DOHH2 (cell line): ENCODE data around the gene NSD2.

Experiments used
- H3F3A ChIP-seq: fragments of 200-600 bp; sonication (generic), shearing (Covaris generic); 2 replicates; pipeline ENCODE4 v1.6.0; 2016; ENCODE audit warnings: antibody characterized with exemption, mild to moderate bottlenecking; ENCODE audit not compliant: control insufficient read depth, insufficient read depth
- H3K27ac ChIP-seq: fragments of 200-600 bp; sonication (generic); 2 replicates; pipeline ENCODE4 v1.5.1; 2014; ENCODE audit warnings: low read depth, mild to moderate bottlenecking, low read length, moderate library complexity
- H3K27me3 ChIP-seq: fragments of 200-600 bp; sonication (generic); 2 replicates; pipeline ENCODE4 v1.6.1; 2014; ENCODE audit warnings: mild to moderate bottlenecking, low read length, mixed read lengths; ENCODE audit not compliant: control insufficient read depth
- H3K36me3 ChIP-seq: fragments of 200-600 bp; sonication (generic); 2 replicates; pipeline ENCODE4 v1.6.1; 2014; ENCODE audit warnings: mild to moderate bottlenecking, low read length, moderate library complexity, mixed read lengths; ENCODE audit not compliant: control insufficient read depth
- H3K4me1 ChIP-seq: fragments of 200-600 bp; sonication (generic); 2 replicates; pipeline ENCODE4 v1.6.1; 2014; ENCODE audit warnings: mild to moderate bottlenecking, low read length, mixed read lengths; ENCODE audit not compliant: control insufficient read depth
- H3K4me2 ChIP-seq: fragments of 200-600 bp; sonication (generic); 2 replicates; pipeline ENCODE4 v1.6.0; 2014; ENCODE audit warnings: mild to moderate bottlenecking, low read length, moderate library complexity
- H3K4me3 ChIP-seq: fragments of 200-600 bp; sonication (generic); 2 replicates; pipeline ENCODE4 v1.5.1; 2014; ENCODE audit warnings: mild to moderate bottlenecking, low read length, mixed read lengths
- H3K79me2 ChIP-seq: fragments of 200-600 bp; sonication (generic); 2 replicates; pipeline ENCODE4 v1.6.1; 2014; ENCODE audit warnings: mild to moderate bottlenecking, low read length, mixed read lengths; ENCODE audit not compliant: control insufficient read depth
- H3K9me2 ChIP-seq: fragments of 200-600 bp; sonication (generic); replicated peaks from 2 replicates; pipeline ENCODE4 v1.6.1; 2014; ENCODE audit warnings: mild to moderate bottlenecking, low read length, mixed read lengths; ENCODE audit not compliant: control insufficient read depth
- H3K9me3 ChIP-seq: fragments of 200-600 bp; sonication (generic); 2 replicates; pipeline ENCODE4 v1.6.1; 2014; ENCODE audit warnings: antibody characterized with exemption, low read length, mixed read lengths; ENCODE audit not compliant: control insufficient read depth, insufficient read depth
- H4K20me1 ChIP-seq: fragments of 200-600 bp; sonication (generic); 2 replicates; pipeline ENCODE4 v1.6.0; 2014; ENCODE audit warnings: low read depth, mild to moderate bottlenecking, antibody characterized with exemption, low read length, moderate library complexity; ENCODE audit not compliant: control insufficient read depth, insufficient read depth
- CTCF ChIP-seq: fragments of 200-600 bp; sonication (generic); IDR thresholded peaks from one replicate; pipeline ENCODE4 v1.5.1; 2014; ENCODE audit warnings: antibody characterized with exemption, mild to moderate bottlenecking, low read depth, low read length; ENCODE audit not compliant: poor library complexity, severe bottlenecking
- EZH2phosphoT487 ChIP-seq: fragments of 200-600 bp; sonication (generic); IDR thresholded peaks from 2 replicates; pipeline ENCODE4 v1.6.1; 2017; ENCODE audit warnings: borderline replicate concordance, mild to moderate bottlenecking, antibody characterized with exemption, low read length, moderate library complexity, mixed read lengths

NSD2 gene

GRCh38 chr4:1899149-1900086 is 28.2 kb downstream of the NSD2 start:
- no peaks in the 10 kb centered on the region for H3K27me3 ChIP-seq
- H3K4me2 ChIP-seq, result peak overlapping the region; percentile 43
- H3K4me1 ChIP-seq, result peaks cover 48% of the 10 kb centered on the region
- peaks cover 67% of the 10 kb centered on the region for H3K36me3 ChIP-seq
- H3K27ac ChIP-seq, result peak overlapping the region; percentile 65
- H3F3A ChIP-seq, result peaks cover 23% of the 10 kb centered on the region
- peaks cover 98% of the 10 kb centered on the region for H3K79me2 ChIP-seq
- H3K9me3 ChIP-seq, result no peaks in the 10 kb centered on the region
- peak overlapping the region; percentile 15; the same call in 1 of the 2 replicates for H3K4me3 ChIP-seq
- no peaks in the 10 kb centered on the region for H3K9me2 ChIP-seq
- H4K20me1 ChIP-seq, result peaks cover 41% of the 10 kb centered on the region
- TF ChIP-seq CTCF (peak; percentile 96), EZH2phosphoT487 (no peak)

DNA sequence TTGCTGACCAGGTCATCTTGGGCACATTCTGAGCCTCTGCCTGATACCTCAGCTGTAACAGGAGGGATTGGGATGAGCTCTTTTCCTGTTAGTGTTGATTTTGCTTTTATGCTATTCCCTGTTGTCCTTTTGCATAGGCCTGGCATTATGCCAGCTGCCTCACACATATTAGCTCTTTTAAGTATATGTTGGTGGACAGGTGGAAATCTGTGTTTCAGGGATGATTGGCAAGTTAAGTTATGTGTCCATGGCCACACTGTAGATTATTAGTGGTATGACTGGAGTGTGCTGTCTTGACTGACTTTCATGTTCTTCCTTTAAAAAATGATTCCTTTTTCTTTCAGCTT is 28.9 kb downstream of the NSD2 start:
- Histone ChIP-seq H3K27ac (no peak overlapping the region), H3K79me2 (peaks cover 98% of the 10 kb centered on the region), H3K9me2 (no peaks in the 10 kb centered on the region), H3K4me3 (no peak overlapping the region), H3K9me3 (no peaks in the 10 kb centered on the region), H3K27me3 (no peaks in the 10 kb centered on the region), H4K20me1 (peaks cover 36% of the 10 kb centered on the region), H3K4me1 (peaks cover 42% of the 10 kb centered on the region), H3K36me3 (peaks cover 68% of the 10 kb centered on the region), H3F3A (peaks cover 18% of the 10 kb centered on the region), H3K4me2 (no peak overlapping the region)
- TF ChIP-seq EZH2phosphoT487 (no peak), CTCF (no peak)

- Histone ChIP-seq H3K36me3 (peaks cover 68% of the 10 kb centered on the region), H3K9me2 (no peaks in the 10 kb centered on the region), H3K4me2 (no peak overlapping the region), H3K4me1 (peaks cover 36% of the 10 kb centered on the region), H3K27ac (no peak overlapping the region), H3F3A (peaks cover 15% of the 10 kb centered on the region), H3K9me3 (no peaks in the 10 kb centered on the region), H3K27me3 (no peaks in the 10 kb centered on the region), H3K4me3 (no peak overlapping the region), H4K20me1 (peaks cover 31% of the 10 kb centered on the region), H3K79me2 (peaks cover 98% of the 10 kb centered on the region)
- TF ChIP-seq EZH2phosphoT487 (no peak), CTCF (no peak)
Measured at GRCh38 chr4:1900624-1901023, 29.4 kb downstream of the NSD2 start.
